ENCODE results near the gene CDH13.

The CDH13 gene

GRCh38 chr16:82684256-82684655 lies 57.5 kb downstream of the CDH13 start:
- Histone ChIP-seq H2AK5ac (ENCODE audit: low read length) (no peak overlapping the region), H3K9ac (ENCODE audit: low read length) (no peak overlapping the region), H3K27me3 (ENCODE audit: insufficient read depth, low read length, poor library complexity) (no peaks in the 10 kb centered on the region), H3K18ac (ENCODE audit: low read length) (no peak overlapping the region), H3K23ac (ENCODE audit: low read length) (no peak overlapping the region), H3K4me2 (ENCODE audit: low read length) (no peak overlapping the region), H4K5ac (ENCODE audit: low read length) (no peak overlapping the region), H3K79me2 (ENCODE audit: control insufficient read depth, insufficient read depth, low read length) (no peaks in the 10 kb centered on the region), H2BK120ac (ENCODE audit: low read depth, low read length) (no peak overlapping the region), H3K4me1 (ENCODE audit: control insufficient read depth, low read depth, low read length) (no peaks in the 10 kb centered on the region), H3K36me3 (ENCODE audit: control insufficient read depth, insufficient read depth, low read length) (no peaks in the 10 kb centered on the region), H3K79me1 (ENCODE audit: low read length) (no peaks in the 10 kb centered on the region), H2BK15ac (replicated peaks; ENCODE audit: low read depth) (no peak overlapping the region), H3K56ac (ENCODE audit: low read length) (no peak overlapping the region), H3K4me3 (ENCODE audit: low read length) (no peak overlapping the region), H3K4ac (ENCODE audit: low read depth, low read length) (no peak overlapping the region), H4K8ac (ENCODE audit: low read depth, low read length) (no peak overlapping the region), H3K27ac (ENCODE audit: low read depth, low read length) (no peak overlapping the region), H2BK5ac (ENCODE audit: low read length) (no peak overlapping the region)
- no peak for DNase-seq
- no CpG with 5 or more reads among the region's 2 CpGs for WGBS (ENCODE audit: extremely low coverage, insufficient coverage, low lambda C conversion rate)

- Histone ChIP-seq H3K18ac (ENCODE audit: low read length) (no peak overlapping the region), H3K4me3 (ENCODE audit: low read length) (no peak overlapping the region), H3K23ac (ENCODE audit: low read length) (no peak overlapping the region), H3K4me1 (ENCODE audit: control insufficient read depth, low read depth, low read length) (no peaks in the 10 kb centered on the region), H3K56ac (ENCODE audit: low read length) (no peak overlapping the region), H4K8ac (ENCODE audit: low read depth, low read length) (no peak overlapping the region), H2BK15ac (replicated peaks; ENCODE audit: low read depth) (no peak overlapping the region), H3K79me1 (ENCODE audit: low read length) (no peaks in the 10 kb centered on the region), H2AK5ac (ENCODE audit: low read length) (no peak overlapping the region), H3K79me2 (ENCODE audit: control insufficient read depth, insufficient read depth, low read length) (no peaks in the 10 kb centered on the region), H3K9ac (ENCODE audit: low read length) (no peak overlapping the region), H4K5ac (ENCODE audit: low read length) (no peak overlapping the region), H3K36me3 (ENCODE audit: control insufficient read depth, insufficient read depth, low read length) (no peaks in the 10 kb centered on the region), H2BK120ac (ENCODE audit: low read depth, low read length) (no peak overlapping the region), H3K27ac (ENCODE audit: low read depth, low read length) (no peak overlapping the region), H3K27me3 (ENCODE audit: insufficient read depth, low read length, poor library complexity) (no peaks in the 10 kb centered on the region), H2BK5ac (ENCODE audit: low read length) (no peak overlapping the region), H3K4ac (ENCODE audit: low read depth, low read length) (no peak overlapping the region), H3K4me2 (ENCODE audit: low read length) (no peak overlapping the region)
- no peak for DNase-seq
- WGBS (ENCODE audit: extremely low coverage, insufficient coverage, low lambda C conversion rate): no CpG with 5 or more reads among the region's 4 CpGs
These were observed 58.8 kb downstream of the CDH13 start for GRCh38 chr16:82685526-82685925.

- Histone ChIP-seq H3K4me3 (ENCODE audit: low read length) (no peak overlapping the region), H2BK5ac (ENCODE audit: low read length) (no peak overlapping the region), H3K9ac (ENCODE audit: low read length) (no peak overlapping the region), H2AK5ac (ENCODE audit: low read length) (no peak overlapping the region), H3K23ac (ENCODE audit: low read length) (no peak overlapping the region), H3K27me3 (ENCODE audit: insufficient read depth, low read length, poor library complexity) (no peaks in the 10 kb centered on the region), H3K4ac (ENCODE audit: low read depth, low read length) (no peak overlapping the region), H4K5ac (ENCODE audit: low read length) (no peak overlapping the region), H3K56ac (ENCODE audit: low read length) (no peak overlapping the region), H3K27ac (ENCODE audit: low read depth, low read length) (no peak overlapping the region), H3K36me3 (ENCODE audit: control insufficient read depth, insufficient read depth, low read length) (no peaks in the 10 kb centered on the region), H3K79me2 (ENCODE audit: control insufficient read depth, insufficient read depth, low read length) (no peaks in the 10 kb centered on the region), H2BK15ac (replicated peaks; ENCODE audit: low read depth) (no peak overlapping the region), H4K8ac (ENCODE audit: low read depth, low read length) (no peak overlapping the region), H2BK120ac (ENCODE audit: low read depth, low read length) (no peak overlapping the region), H3K79me1 (ENCODE audit: low read length) (no peaks in the 10 kb centered on the region), H3K4me2 (ENCODE audit: low read length) (no peak overlapping the region), H3K18ac (ENCODE audit: low read length) (no peak overlapping the region), H3K4me1 (ENCODE audit: control insufficient read depth, low read depth, low read length) (no peaks in the 10 kb centered on the region)
- no peak for DNase-seq
These were observed 67.6 kb downstream of the CDH13 start for GRCh38 chr16:82694239-82694874.

GRCh38 chr16:82695806-82696205 lies 69.0 kb downstream of the CDH13 start:
- H3K4me1 ChIP-seq (ENCODE audit: control insufficient read depth, low read depth, low read length): no peaks in the 10 kb centered on the region
- H3K9ac ChIP-seq (ENCODE audit: low read length): no peak overlapping the region
- no peak overlapping the region for H3K4me3 ChIP-seq (ENCODE audit: low read length)
- no peak overlapping the region for H2AK5ac ChIP-seq (ENCODE audit: low read length)
- no peak overlapping the region for H2BK15ac ChIP-seq (replicated peaks; ENCODE audit: low read depth)
- H3K36me3 ChIP-seq (ENCODE audit: control insufficient read depth, insufficient read depth, low read length): no peaks in the 10 kb centered on the region
- H4K5ac ChIP-seq (ENCODE audit: low read length): no peak overlapping the region
- H3K23ac ChIP-seq (ENCODE audit: low read length): no peak overlapping the region
- no peak overlapping the region for H3K56ac ChIP-seq (ENCODE audit: low read length)
- no peak overlapping the region for H3K18ac ChIP-seq (ENCODE audit: low read length)
- H2BK120ac ChIP-seq (ENCODE audit: low read depth, low read length): no peak overlapping the region
- no peaks in the 10 kb centered on the region for H3K79me2 ChIP-seq (ENCODE audit: control insufficient read depth, insufficient read depth, low read length)
- H3K27me3 ChIP-seq (ENCODE audit: insufficient read depth, low read length, poor library complexity): no peaks in the 10 kb centered on the region
- no peak overlapping the region for H4K8ac ChIP-seq (ENCODE audit: low read depth, low read length)
- H3K4me2 ChIP-seq (ENCODE audit: low read length): no peak overlapping the region
- H3K4ac ChIP-seq (ENCODE audit: low read depth, low read length): no peak overlapping the region
- WGBS (ENCODE audit: extremely low coverage, insufficient coverage, low lambda C conversion rate): no CpG with 5 or more reads among the region's 1 CpG
- no peak overlapping the region for H2BK5ac ChIP-seq (ENCODE audit: low read length)
- DNase-seq: no peak
- H3K27ac ChIP-seq (ENCODE audit: low read depth, low read length): no peak overlapping the region
- H3K79me1 ChIP-seq (ENCODE audit: low read length): no peaks in the 10 kb centered on the region

- H3K18ac ChIP-seq (ENCODE audit: low read length): no peak overlapping the region
- DNase-seq: no peak
- no peak overlapping the region for H2BK5ac ChIP-seq (ENCODE audit: low read length)
- WGBS (ENCODE audit: extremely low coverage, insufficient coverage, low lambda C conversion rate): no CpG with 5 or more reads among the region's 3 CpGs
- no peaks in the 10 kb centered on the region for H3K79me2 ChIP-seq (ENCODE audit: control insufficient read depth, insufficient read depth, low read length)
- no peak overlapping the region for H3K4ac ChIP-seq (ENCODE audit: low read depth, low read length)
- no peak overlapping the region for H4K8ac ChIP-seq (ENCODE audit: low read depth, low read length)
- no peak overlapping the region for H3K4me2 ChIP-seq (ENCODE audit: low read length)
- H2BK15ac ChIP-seq (replicated peaks; ENCODE audit: low read depth): no peak overlapping the region
- H3K9ac ChIP-seq (ENCODE audit: low read length): no peak overlapping the region
- H2AK5ac ChIP-seq (ENCODE audit: low read length): no peak overlapping the region
- no peaks in the 10 kb centered on the region for H3K4me1 ChIP-seq (ENCODE audit: control insufficient read depth, low read depth, low read length)
- H2BK120ac ChIP-seq (ENCODE audit: low read depth, low read length): no peak overlapping the region
- no peak overlapping the region for H4K5ac ChIP-seq (ENCODE audit: low read length)
- no peaks in the 10 kb centered on the region for H3K27me3 ChIP-seq (ENCODE audit: insufficient read depth, low read length, poor library complexity)
- H3K4me3 ChIP-seq (ENCODE audit: low read length): no peak overlapping the region
- H3K27ac ChIP-seq (ENCODE audit: low read depth, low read length): no peak overlapping the region
- no peaks in the 10 kb centered on the region for H3K36me3 ChIP-seq (ENCODE audit: control insufficient read depth, insufficient read depth, low read length)
- H3K79me1 ChIP-seq (ENCODE audit: low read length): no peaks in the 10 kb centered on the region
- no peak overlapping the region for H3K23ac ChIP-seq (ENCODE audit: low read length)
- no peak overlapping the region for H3K56ac ChIP-seq (ENCODE audit: low read length)
These were observed 72.5 kb downstream of the CDH13 start for GRCh38 chr16:82699260-82699659.

All from mesendoderm (in vitro differentiated cells).